ENCODE data around the gene PLCH1. TPM values are rescaled to one million over a fixed set of nuclear protein-coding genes. Genes with fewer than 3 reads are reported as not detected.

The PLCH1 gene
- total RNA-seq, 1 experiment from 2014 or later = 3.8 TPM

DNA sequence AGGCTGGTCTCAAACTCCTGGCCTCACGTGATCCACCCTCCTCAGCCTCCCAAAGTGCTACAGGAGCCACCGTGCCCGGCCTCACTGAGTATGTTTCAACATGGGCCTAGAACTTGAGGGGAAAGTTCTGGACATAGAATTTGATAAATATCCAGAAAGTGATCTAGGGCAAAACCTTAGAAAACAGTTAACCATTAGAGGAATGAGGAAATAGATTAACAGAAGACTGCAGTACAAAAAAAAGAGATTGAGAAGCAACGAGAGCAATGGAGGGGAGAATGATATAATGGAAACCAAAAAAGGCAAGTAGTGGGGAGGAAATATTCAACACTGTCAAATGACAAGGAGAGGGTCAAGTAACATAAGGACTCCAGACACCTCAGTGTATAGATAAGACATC is 191.5 kb downstream of the PLCH1 start:
- H3K4me3 ChIP-seq (replicated peaks in 1 of 2; ENCODE audit: low read depth in 1 of 2, low read length in 2 of 2) = no peak overlapping the region
- no peaks in the 10 kb centered on the region for H3K36me3 ChIP-seq (ENCODE audit: control insufficient read depth in 1 of 2, insufficient read depth in 2 of 2, low read length in 2 of 2)
- H3K79me2 ChIP-seq (ENCODE audit: insufficient read depth, low read length) = no peaks in the 10 kb centered on the region
- RAD21 ChIA-PET (ENCODE audit: low non-redundant PET in 1 of 2, low total read pairs in 2 of 2, uncharacterized antibody in 2 of 2, unreplicated experiment in 2 of 2) = no interaction called here
- H3K4me1 ChIP-seq (ENCODE audit: control insufficient read depth in 1 of 2, insufficient read depth in 2 of 2, low read length in 2 of 2) = peaks cover 0 to 8% of the 10 kb centered on the region in 2 experiments; a peak in 2 of 4 replicates
- DNase-seq (ENCODE audit: low read depth, low spot score) (no peak), ATAC-seq (no peak)
- POLR2A ChIA-PET = no interaction called here
- intact Hi-C loops (cut with micrococcal nuclease) = no loop called here
- TF ChIP-seq ZNF274 (IDR thresholded peaks at IDR 0.05; ENCODE audit: low read depth, low read length) (no peak), ZFX (IDR thresholded peaks at IDR 0.05) (no peak), SIN3A (IDR thresholded peaks at IDR 0.05; ENCODE audit: low read depth) (no peak), FOSL1 (IDR thresholded peaks at IDR 0.05; ENCODE audit: low read depth) (no peak), EZH2 (IDR thresholded peaks at IDR 0.05) (no peak), EGR1 (IDR thresholded peaks at IDR 0.05; ENCODE audit: low read depth) (no peak), CEBPB (IDR thresholded peaks at IDR 0.05; ENCODE audit: low read depth) (no peak), JUND (IDR thresholded peaks at IDR 0.05) (no peak), YY1 (IDR thresholded peaks at IDR 0.05; ENCODE audit: extremely low read depth, insufficient replicate concordance, low read depth, low read length) (no peak), CBX3 (IDR thresholded peaks at IDR 0.05; ENCODE audit: low read depth) (no peak), POLR2AphosphoS5 (IDR thresholded peaks at IDR 0.05; ENCODE audit: low read depth, low read length) (no peak), SRF (IDR thresholded peaks at IDR 0.05; ENCODE audit: low read depth) (no peak), SP1 (IDR thresholded peaks at IDR 0.05; ENCODE audit: low read depth) (no peak), EZH2phosphoT487 (IDR thresholded peaks at IDR 0.05; ENCODE audit: borderline replicate concordance) (no peak), ELF1 (IDR thresholded peaks at IDR 0.05; ENCODE audit: borderline replicate concordance, low read depth) (no peak)
- TF ChIP-seq, protein P1, sequence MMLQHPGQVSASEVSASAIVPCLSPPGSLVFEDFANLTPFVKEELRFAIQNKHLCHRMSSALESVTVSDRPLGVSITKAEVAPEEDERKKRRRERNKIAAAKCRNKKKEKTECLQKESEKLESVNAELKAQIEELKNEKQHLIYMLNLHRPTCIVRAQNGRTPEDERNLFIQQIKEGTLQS (IDR thresholded peaks at IDR 0.05) = no peak
- TF ChIP-seq, protein P2, sequence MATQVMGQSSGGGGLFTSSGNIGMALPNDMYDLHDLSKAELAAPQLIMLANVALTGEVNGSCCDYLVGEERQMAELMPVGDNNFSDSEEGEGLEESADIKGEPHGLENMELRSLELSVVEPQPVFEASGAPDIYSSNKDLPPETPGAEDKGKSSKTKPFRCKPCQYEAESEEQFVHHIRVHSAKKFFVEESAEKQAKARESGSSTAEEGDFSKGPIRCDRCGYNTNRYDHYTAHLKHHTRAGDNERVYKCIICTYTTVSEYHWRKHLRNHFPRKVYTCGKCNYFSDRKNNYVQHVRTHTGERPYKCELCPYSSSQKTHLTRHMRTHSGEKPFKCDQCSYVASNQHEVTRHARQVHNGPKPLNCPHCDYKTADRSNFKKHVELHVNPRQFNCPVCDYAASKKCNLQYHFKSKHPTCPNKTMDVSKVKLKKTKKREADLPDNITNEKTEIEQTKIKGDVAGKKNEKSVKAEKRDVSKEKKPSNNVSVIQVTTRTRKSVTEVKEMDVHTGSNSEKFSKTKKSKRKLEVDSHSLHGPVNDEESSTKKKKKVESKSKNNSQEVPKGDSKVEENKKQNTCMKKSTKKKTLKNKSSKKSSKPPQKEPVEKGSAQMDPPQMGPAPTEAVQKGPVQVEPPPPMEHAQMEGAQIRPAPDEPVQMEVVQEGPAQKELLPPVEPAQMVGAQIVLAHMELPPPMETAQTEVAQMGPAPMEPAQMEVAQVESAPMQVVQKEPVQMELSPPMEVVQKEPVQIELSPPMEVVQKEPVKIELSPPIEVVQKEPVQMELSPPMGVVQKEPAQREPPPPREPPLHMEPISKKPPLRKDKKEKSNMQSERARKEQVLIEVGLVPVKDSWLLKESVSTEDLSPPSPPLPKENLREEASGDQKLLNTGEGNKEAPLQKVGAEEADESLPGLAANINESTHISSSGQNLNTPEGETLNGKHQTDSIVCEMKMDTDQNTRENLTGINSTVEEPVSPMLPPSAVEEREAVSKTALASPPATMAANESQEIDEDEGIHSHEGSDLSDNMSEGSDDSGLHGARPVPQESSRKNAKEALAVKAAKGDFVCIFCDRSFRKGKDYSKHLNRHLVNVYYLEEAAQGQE (IDR thresholded peaks at IDR 0.05; ENCODE audit: low read depth) = no peak
- TF ChIP-seq, protein P3, sequence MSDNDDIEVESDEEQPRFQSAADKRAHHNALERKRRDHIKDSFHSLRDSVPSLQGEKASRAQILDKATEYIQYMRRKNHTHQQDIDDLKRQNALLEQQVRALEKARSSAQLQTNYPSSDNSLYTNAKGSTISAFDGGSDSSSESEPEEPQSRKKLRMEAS (IDR thresholded peaks at IDR 0.05) = no peak
- TF ChIP-seq, protein P4, sequence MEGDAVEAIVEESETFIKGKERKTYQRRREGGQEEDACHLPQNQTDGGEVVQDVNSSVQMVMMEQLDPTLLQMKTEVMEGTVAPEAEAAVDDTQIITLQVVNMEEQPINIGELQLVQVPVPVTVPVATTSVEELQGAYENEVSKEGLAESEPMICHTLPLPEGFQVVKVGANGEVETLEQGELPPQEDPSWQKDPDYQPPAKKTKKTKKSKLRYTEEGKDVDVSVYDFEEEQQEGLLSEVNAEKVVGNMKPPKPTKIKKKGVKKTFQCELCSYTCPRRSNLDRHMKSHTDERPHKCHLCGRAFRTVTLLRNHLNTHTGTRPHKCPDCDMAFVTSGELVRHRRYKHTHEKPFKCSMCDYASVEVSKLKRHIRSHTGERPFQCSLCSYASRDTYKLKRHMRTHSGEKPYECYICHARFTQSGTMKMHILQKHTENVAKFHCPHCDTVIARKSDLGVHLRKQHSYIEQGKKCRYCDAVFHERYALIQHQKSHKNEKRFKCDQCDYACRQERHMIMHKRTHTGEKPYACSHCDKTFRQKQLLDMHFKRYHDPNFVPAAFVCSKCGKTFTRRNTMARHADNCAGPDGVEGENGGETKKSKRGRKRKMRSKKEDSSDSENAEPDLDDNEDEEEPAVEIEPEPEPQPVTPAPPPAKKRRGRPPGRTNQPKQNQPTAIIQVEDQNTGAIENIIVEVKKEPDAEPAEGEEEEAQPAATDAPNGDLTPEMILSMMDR (IDR thresholded peaks at IDR 0.05 in 2 of 3, conservative IDR thresholded peaks at IDR 0.05 in 1 of 3; ENCODE audit: borderline replicate concordance in 1 of 3, insufficient read depth in 1 of 3, low read depth in 2 of 3, low read length in 2 of 3) = no peak
- no peaks in the 10 kb centered on the region for H4K20me1 ChIP-seq (ENCODE audit: insufficient read depth)
- no peak overlapping the region for H2AFZ ChIP-seq (ENCODE audit: low read depth, low read length, poor library complexity, severe bottlenecking)
- no TSS peak for BruUV-seq (replicated peaks)
- no peak overlapping the region for H3K9ac ChIP-seq (ENCODE audit: low read length)
- H3K4me2 ChIP-seq (ENCODE audit: low read length) = no peak overlapping the region
- H3K27me3 ChIP-seq (ENCODE audit: insufficient read depth, low read length) = no peaks in the 10 kb centered on the region
- H3K27ac ChIP-seq (ENCODE audit: low read depth, low read length) = no peak overlapping the region
- no peaks in the 10 kb centered on the region for H3K9me2 ChIP-seq (ENCODE audit: insufficient read depth)
- no peaks in the 10 kb centered on the region for H3K9me3 ChIP-seq (ENCODE audit: control insufficient read depth in 1 of 2, insufficient read depth in 1 of 2, low read depth in 1 of 2, low read length in 2 of 2)
- CTCF ChIA-PET = no interaction called here
